A549 (cell line): ENCODE data around the gene ELANE. TPM values are rescaled to one million over a fixed set of nuclear protein-coding genes. Genes with fewer than 3 reads are reported as not detected.

Experiments
- ATAC-seq, 2 experiments: fragments of 200-7000 bp in 1 of 2; fragments of >200 bp in 1 of 2; cut with Nextera tagmentation in 1 of 2; cut with Tn5 transposase in 1 of 2; 3 replicates each; pipeline versions ENCODE4 v1.8.0 to v1.9.1; 2018 to 2020; ENCODE audit warnings: mild to moderate bottlenecking in 1 of 2, moderate library complexity in 1 of 2
- CTCF ChIA-PET: fragments of 300-600 bp; sonication (Branson Sonifier 250); formaldehyde crosslinking; extraction: SDS; loops from one replicate; lab custom pipeline; 2021; ENCODE audit warnings: antibody characterized with exemption, inconsistent platforms; lab: Yijun Ruan, JAX
- POLR2A ChIA-PET: fragments of 350-600 bp; formaldehyde crosslinking; extraction: SDS; loops from one replicate; lab custom pipeline; 2021; ENCODE audit warnings: antibody characterized with exemption, inconsistent platforms; lab: Yijun Ruan, JAX
- DNase-seq, 2 experiments: peaks; one replicate each; pipeline versions ENCODE4 v3.0.0 to v3.0.0-alpha.2; 2011 to 2016; ENCODE audit warnings: low read depth in 1 of 2, low spot score in 1 of 2
- FAIRE-seq: peaks from 2 replicates; lab custom pipeline; 2011; peaks lifted over from hg19 to GRCh38; lab: Jason Lieb, UNC
- H3K27ac ChIP-seq, 2 experiments: fragments of >200 bp; sonication (Bioruptor Twin); formaldehyde crosslinking; 3 replicates each; pipeline ENCODE4 v1.5.1; 2016 to 2017
- H3K4me1 ChIP-seq: fragments of >200 bp; sonication (Bioruptor Twin); formaldehyde crosslinking; 3 replicates; pipeline ENCODE4 v1.6.1; 2016
- H3K4me2 ChIP-seq: fragments of >200 bp; sonication (Bioruptor Twin); formaldehyde crosslinking; 3 replicates; pipeline ENCODE4 v1.6.1; 2016
- H3K4me3 ChIP-seq: fragments of >200 bp; sonication (Bioruptor Twin); formaldehyde crosslinking; 3 replicates; pipeline ENCODE4 v1.5.1; 2016
- H3K9me3 ChIP-seq: fragments of >200 bp; sonication (Bioruptor Twin); formaldehyde crosslinking; 3 replicates; pipeline ENCODE4 v1.6.1; 2016
- ATOH8 ChIP-seq: fragments of 250-450 bp; sonication (Bioruptor Pico); IDR thresholded peaks from 2 replicates; pipeline ENCODE4 v1.5.0; 2020; ENCODE audit warnings: low read depth, mild to moderate bottlenecking, moderate library complexity
- BCL3 ChIP-seq: fragments of >200 bp; sonication (Bioruptor Twin); formaldehyde crosslinking; IDR thresholded peaks from 3 replicates; pipeline ENCODE4 v1.6.1; 2016
- CHD4 ChIP-seq: fragments of 200-600 bp; sonication (generic); IDR thresholded peaks from 2 replicates; pipeline ENCODE4 v1.6.1; 2016; ENCODE audit warnings: antibody characterized with exemption, mild to moderate bottlenecking, borderline replicate concordance
- ESRRA ChIP-seq: fragments of 150-350 bp; IDR thresholded peaks from 2 replicates; pipeline ENCODE4 v1.6.1; 2014; ENCODE audit warnings: mild to moderate bottlenecking, low read length, borderline replicate concordance
- FOSB ChIP-seq: fragments of 250-450 bp; sonication (Bioruptor Pico); IDR thresholded peaks from 2 replicates; pipeline ENCODE4 v1.5.0; 2020; ENCODE audit warnings: mild to moderate bottlenecking, moderate library complexity
- HES2 ChIP-seq: fragments of >200 bp; sonication (Bioruptor Twin); formaldehyde crosslinking; IDR thresholded peaks from 2 replicates; pipeline ENCODE4 v1.6.1; 2016
- HOXA7 ChIP-seq: fragments of 250-450 bp; sonication (Bioruptor Pico); IDR thresholded peaks from 2 replicates; pipeline ENCODE4 v1.5.0; 2020; ENCODE audit warnings: mild to moderate bottlenecking, moderate library complexity
- HOXB13 ChIP-seq: fragments of 250-450 bp; sonication (Bioruptor Pico); IDR thresholded peaks from 2 replicates; pipeline ENCODE4 v1.5.0; 2020; ENCODE audit warnings: low read depth, mild to moderate bottlenecking, moderate library complexity
- JUN ChIP-seq, 2 experiments: fragments of >200 bp; sonication (Bioruptor Twin); formaldehyde crosslinking; IDR thresholded peaks; 2 replicates in 1 of 2; 3 replicates in 1 of 2; pipeline ENCODE4 v1.6.1; 2016 to 2017
- MAX ChIP-seq: IDR thresholded peaks from 2 replicates; pipeline ENCODE4 v1.6.1; 2012
- MYC ChIP-seq: IDR thresholded peaks from 2 replicates; pipeline ENCODE4 v1.6.1; 2012; ENCODE audit warnings: mild to moderate bottlenecking, inconsistent platforms, low read length, improper control_type of control experiment, borderline replicate concordance
- NFE2L2 ChIP-seq: fragments of 150-350 bp; conservative IDR thresholded peaks from 2 replicates; pipeline ENCODE4 v1.6.1; 2014; ENCODE audit warnings: low read length
- PBX3 ChIP-seq: IDR thresholded peaks from 2 replicates; pipeline ENCODE4 v1.6.1; 2012
- POLR2A ChIP-seq: IDR thresholded peaks from 2 replicates; pipeline ENCODE4 v1.6.1; 2012; ENCODE audit warnings: mild to moderate bottlenecking, low read length
- POLR2AphosphoS2 ChIP-seq: conservative IDR thresholded peaks from 2 replicates; pipeline ENCODE4 v1.6.1; 2012; ENCODE audit warnings: low read length, improper control_type of control experiment, inconsistent platforms
- RARB ChIP-seq: fragments of 250-450 bp; sonication (Bioruptor Pico); IDR thresholded peaks from 2 replicates; pipeline ENCODE4 v1.8.0; 2021; ENCODE audit warnings: mild to moderate bottlenecking, moderate library complexity
- TP53 ChIP-seq: fragments of 250-450 bp; sonication (Bioruptor Pico); IDR thresholded peaks from 2 replicates; pipeline ENCODE4 v1.5.0; 2021; ENCODE audit warnings: mild to moderate bottlenecking, moderate library complexity
- USF2 ChIP-seq: fragments of 450-650 bp; IDR thresholded peaks from 2 replicates; pipeline ENCODE4 v1.6.1; 2014; ENCODE audit warnings: antibody characterized with exemption
- WGBS: methylation state at CpG from one replicate; pipeline ENCODE4 v1.1.6; 2017; ENCODE audit errors: missing lambda C conversion rate; 5-methylcytosine and 5-hydroxymethylcytosine counted together
- polyA plus RNA-seq, 4 experiments: library from polyadenylated mRNA; depleted of rRNA in 3 of 4; stranded (reverse); fragments of >200 nt; fragmentation: RNase III in 1 of 4; extraction: RNeasy Plus Mini Kit Qiagen cat#74134 plus additional on column Dnase treatment in 1 of 4; gene quantifications; 2 replicates in 3 of 4; 3 replicates in 1 of 4; pipeline ENCODE4 v1.2.3, GENCODE V29; 2011 to 2017

The ELANE gene
- polyA plus RNA-seq, 2 of the 4 experiments (the other 2 are of a cell fraction), result 0.15 to 0.35 TPM

GRCh38 chr19:870963-871401 lies 18.9 kb downstream of the ELANE start:
- CTCF ChIA-PET, result no interaction called here
- ATAC-seq, result no peak
- peak overlapping the region; percentile 81 to 95 for H3K27ac ChIP-seq

GRCh38 chr19:871446-872265 lies 19.6 kb downstream of the ELANE start:
- CTCF ChIA-PET, result interaction anchor here (1.3 kb wide), 1 partner anchor 15 kb away, joined by 6 read pairs; no protein-coding TSS in a partner anchor
- TF ChIP-seq ATOH8 (CRISPR knock-in tag) (no peak), JUN (IDR thresholded peaks at IDR 0.05) (0 out of 5 replicates have a peak, but pooled peaks of 1 of the 2 experiments have one; percentile 8), USF2 (no peak), TP53 (CRISPR knock-in tag) (no peak), NFE2L2 (no peak), PBX3 (no peak), BCL3 (no peak), POLR2A (0 out of 2 replicates have a peak, but pooled peaks have one; percentile 18), ESRRA (no peak), HOXB13 (CRISPR knock-in tag) (no peak), FOSB (no peak), CHD4 (no peak), RARB (CRISPR knock-in tag) (no peak), MAX (no peak), HES2 (no peak), MYC (no peak)
- TF ChIP-seq, all 56 proteins: peak for 2
- 8% methylated on average over 2 of the region's 33 CpGs for WGBS
- peak in 1 of 2 experiments; percentile 21; a peak in 2 of 6 replicates for ATAC-seq
- Histone ChIP-seq H3K4me2 (peak overlapping the region; percentile 99), H3K27ac (peak overlapping the region; percentile 95 to 98), H3K4me1 (peaks cover 48% of the 10 kb centered on the region), H3K9me3 (no peaks in the 10 kb centered on the region), H3K4me3 (peak overlapping the region; percentile 42)
- POLR2A ChIA-PET, result no interaction called here
- no peak for FAIRE-seq
- DNase-seq, result peak in 1 of 2 experiments; percentile 58

More at GRCh38 chr19:870963-871401, 18.9 kb downstream of the ELANE start:
- DNase-seq (peak in 1 of 2 experiments; percentile 60), FAIRE-seq (no peak)
- H3K4me1 ChIP-seq, result peaks cover 48% of the 10 kb centered on the region
- H3K9me3 ChIP-seq, result no peaks in the 10 kb centered on the region
- peak overlapping the region; percentile 71 for H3K4me2 ChIP-seq
- TF ChIP-seq POLR2AphosphoS2, result no peak
- peak in 1 of 2 experiments; percentile 24; a peak in 1 of 5 replicates for TF ChIP-seq JUN (IDR thresholded peaks at IDR 0.05)
- TF ChIP-seq MAX, result 0 out of 2 replicates have a peak, but pooled peaks have one; percentile 30
- no peak for TF ChIP-seq HOXA7 (CRISPR knock-in tag)
- TF ChIP-seq ESRRA, result no peak
- 59% methylated on average over 10 of the region's 28 CpGs for WGBS
- POLR2A ChIA-PET, result no interaction called here
- H3K4me3 ChIP-seq, result no peak overlapping the region
